Neural progenitor cell (in vitro differentiated cells): ENCODE data around the gene CEP97.

Experiments
- EZH2 ChIP-seq: fragments of 200-600 bp; sonication (generic); IDR thresholded peaks from 2 replicates; pipeline ENCODE4 v1.6.1; 2017; ENCODE audit warnings: antibody characterized with exemption, mild to moderate bottlenecking, moderate library complexity
- TF ChIP-seq, protein P1 (sequence below): fragments of 200-600 bp; sonication (generic); IDR thresholded peaks from 2 replicates; pipeline ENCODE4 v1.5.1; 2017; ENCODE audit warnings: antibody characterized with exemption, mild to moderate bottlenecking

GRCh38 chr3:101816215-101817149 lies 92.1 kb downstream of the CEP97 start:
- TF ChIP-seq EZH2, result no peak
- TF ChIP-seq, protein P1, sequence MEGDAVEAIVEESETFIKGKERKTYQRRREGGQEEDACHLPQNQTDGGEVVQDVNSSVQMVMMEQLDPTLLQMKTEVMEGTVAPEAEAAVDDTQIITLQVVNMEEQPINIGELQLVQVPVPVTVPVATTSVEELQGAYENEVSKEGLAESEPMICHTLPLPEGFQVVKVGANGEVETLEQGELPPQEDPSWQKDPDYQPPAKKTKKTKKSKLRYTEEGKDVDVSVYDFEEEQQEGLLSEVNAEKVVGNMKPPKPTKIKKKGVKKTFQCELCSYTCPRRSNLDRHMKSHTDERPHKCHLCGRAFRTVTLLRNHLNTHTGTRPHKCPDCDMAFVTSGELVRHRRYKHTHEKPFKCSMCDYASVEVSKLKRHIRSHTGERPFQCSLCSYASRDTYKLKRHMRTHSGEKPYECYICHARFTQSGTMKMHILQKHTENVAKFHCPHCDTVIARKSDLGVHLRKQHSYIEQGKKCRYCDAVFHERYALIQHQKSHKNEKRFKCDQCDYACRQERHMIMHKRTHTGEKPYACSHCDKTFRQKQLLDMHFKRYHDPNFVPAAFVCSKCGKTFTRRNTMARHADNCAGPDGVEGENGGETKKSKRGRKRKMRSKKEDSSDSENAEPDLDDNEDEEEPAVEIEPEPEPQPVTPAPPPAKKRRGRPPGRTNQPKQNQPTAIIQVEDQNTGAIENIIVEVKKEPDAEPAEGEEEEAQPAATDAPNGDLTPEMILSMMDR, result no peak
